ENCODE measurements around the gene MAP1S.

MAP1S gene

GRCh38 chr19:17733127-17733526 is 13.8 kb downstream of the MAP1S start:
- H3K4me3 ChIP-seq (ENCODE audit: low read depth, low read length): no peak overlapping the region
- TF ChIP-seq CTCF (IDR thresholded peaks at IDR 0.05; ENCODE audit: insufficient read depth, low read depth, low read length, missing control alignments): no peak
- no peak for DNase-seq (ENCODE audit: low read depth)

- H3K4me3 ChIP-seq (ENCODE audit: low read depth, low read length): no peak overlapping the region
- TF ChIP-seq CTCF (IDR thresholded peaks at IDR 0.05; ENCODE audit: insufficient read depth, low read depth, low read length, missing control alignments): no peak
- no peak for DNase-seq (ENCODE audit: low read depth)
Observed at GRCh38 chr19:17734146-17734545, 14.9 kb downstream of the MAP1S start.

GRCh38 chr19:17735410-17735809 is 16.1 kb downstream of the MAP1S start:
- no peak overlapping the region for H3K4me3 ChIP-seq (ENCODE audit: low read depth, low read length)
- TF ChIP-seq CTCF (IDR thresholded peaks at IDR 0.05; ENCODE audit: insufficient read depth, low read depth, low read length, missing control alignments): no peak
- no peak for DNase-seq (ENCODE audit: low read depth)

- no peak for DNase-seq (ENCODE audit: low read depth)
- no peak overlapping the region for H3K4me3 ChIP-seq (ENCODE audit: low read depth, low read length)
- TF ChIP-seq CTCF (IDR thresholded peaks at IDR 0.05; ENCODE audit: insufficient read depth, low read depth, low read length, missing control alignments): no peak
Observed at GRCh38 chr19:17737690-17738153, 18.4 kb downstream of the MAP1S start.

GRCh38 chr19:17739121-17739875 is 20.0 kb downstream of the MAP1S start:
- H3K4me3 ChIP-seq (ENCODE audit: low read depth, low read length): no peak overlapping the region
- DNase-seq (ENCODE audit: low read depth): peak; percentile 58

GRCh38 chr19:17741456-17741855 is 22.2 kb downstream of the MAP1S start:
- H3K4me3 ChIP-seq (ENCODE audit: low read depth, low read length): no peak overlapping the region
- no peak for DNase-seq (ENCODE audit: low read depth)
- TF ChIP-seq CTCF (IDR thresholded peaks at IDR 0.05; ENCODE audit: insufficient read depth, low read depth, low read length, missing control alignments): no peak

More at GRCh38 chr19:17739121-17739875, 20.0 kb downstream of the MAP1S start:
- no peak for TF ChIP-seq CTCF (IDR thresholded peaks at IDR 0.05; ENCODE audit: insufficient read depth, low read depth, low read length, missing control alignments)
